Uterus (tissue), 4 donors: Measurements from ENCODE around the gene TVP23A. TPM values are rescaled to one million over a fixed set of nuclear protein-coding genes. Genes with fewer than 3 reads are reported as not detected.

Experiments
- DNase-seq, 2 donors: peaks; one replicate each; pipeline ENCODE4 v3.0.0-alpha.2; 2019 to 2020
- H3K27ac ChIP-seq, 2 donors: fragments of 200-600 bp; sonication (generic); 1 replicate in 1 of 2; 2 replicates in 1 of 2; pipeline ENCODE4 v1.5.1; 2016 to 2018
- H3K27me3 ChIP-seq, 2 donors: fragments of 200-600 bp; sonication (generic); one replicate each; pipeline ENCODE4 v1.5.1; 2018 to 2019; ENCODE audit warnings: control low read depth in 1 of 2
- H3K36me3 ChIP-seq, 2 donors: fragments of 200-600 bp; sonication (generic); one replicate each; pipeline ENCODE4 v1.5.1; 2019; ENCODE audit warnings: control low read depth in 1 of 2
- H3K4me1 ChIP-seq, 2 donors: fragments of 200-600 bp; sonication (generic); one replicate each; pipeline ENCODE4 v1.5.1; 2018 to 2019; ENCODE audit warnings: control low read depth in 1 of 2
- H3K4me3 ChIP-seq, 2 donors: fragments of 200-600 bp; sonication (generic); 1 replicate in 1 of 2; 2 replicates in 1 of 2; pipeline ENCODE4 v1.5.1; 2018 to 2019; ENCODE audit warnings: mild to moderate bottlenecking in 1 of 2
- H3K9me3 ChIP-seq, 2 donors: fragments of 200-600 bp; sonication (generic); one replicate each; pipeline ENCODE4 v1.5.1; 2019; ENCODE audit warnings: control low read depth in 1 of 2
- CTCF ChIP-seq, 4 experiments: fragments of 200-600 bp in 2 of 4; fragments of 450-650 bp in 2 of 4; sonication (generic) in 2 of 4; IDR thresholded peaks; one replicate each; pipeline ENCODE4 v1.5.1; 2016 to 2019; ENCODE audit warnings: antibody characterized with exemption in 4 of 4, mild to moderate bottlenecking in 2 of 4, moderate library complexity in 1 of 4
- POLR2A ChIP-seq, 2 donors: fragments of 450-650 bp; IDR thresholded peaks; one replicate each; pipeline ENCODE4 v1.6.1; 2016; ENCODE audit warnings: antibody characterized with exemption in 2 of 2, mild to moderate bottlenecking in 1 of 2, moderate library complexity in 1 of 2
- intact Hi-C: fragments of 100-400 bp; cut with DNase I; formaldehyde crosslinking; loops from one replicate; pipeline ENCODE4 v1.15.1; 2023; ENCODE audit warnings: low total_unique reads
- total RNA-seq, 4 donors: library from RNA; depleted of rRNA in 3 of 4; stranded (reverse); fragments of >200 nt in 3 of 4; gene quantifications; one replicate each; pipeline versions ENCODE4 v1.1.0 to v1.2.4, GENCODE V29; 2014 to 2023
- donor health status: DM: yes; HTN: yes; CAD: no.

TVP23A gene
- total RNA-seq, 4 donors from 2014 or later, result 0.29 to 8.0 (median 7.6) TPM; not detected in 1

GRCh38 chr16:10761373-10761772, 57.2 kb downstream of the TVP23A start:
- intact Hi-C loops, result no loop called here
- Histone ChIP-seq H3K27me3 (no peaks in the 10 kb centered on the region), H3K4me3 (no peak overlapping the region), H3K4me1 (no peaks in the 10 kb centered on the region), H3K9me3 (no peaks in the 10 kb centered on the region), H3K36me3 (no peaks in the 10 kb centered on the region), H3K27ac (no peak overlapping the region)
- DNase-seq, result no peak
- TF ChIP-seq CTCF (IDR thresholded peaks at IDR 0.05) (no peak), POLR2A (IDR thresholded peaks at IDR 0.05) (no peak)

GRCh38 chr16:10760858-10761257, 57.7 kb downstream of the TVP23A start:
- no peaks in the 10 kb centered on the region for H3K4me1 ChIP-seq
- H3K36me3 ChIP-seq, result no peaks in the 10 kb centered on the region
- TF ChIP-seq POLR2A (IDR thresholded peaks at IDR 0.05) (no peak), CTCF (IDR thresholded peaks at IDR 0.05) (no peak)
- no peaks in the 10 kb centered on the region for H3K27me3 ChIP-seq
- no peak overlapping the region for H3K27ac ChIP-seq
- intact Hi-C loops, result no loop called here
- H3K9me3 ChIP-seq, result no peaks in the 10 kb centered on the region
- DNase-seq, result no peak
- no peak overlapping the region for H3K4me3 ChIP-seq

GRCh38 chr16:10756574-10756973, 62.0 kb downstream of the TVP23A start:
- Histone ChIP-seq H3K36me3 (no peaks in the 10 kb centered on the region), H3K27me3 (no peaks in the 10 kb centered on the region), H3K4me1 (no peaks in the 10 kb centered on the region), H3K27ac (no peak overlapping the region), H3K9me3 (no peaks in the 10 kb centered on the region), H3K4me3 (no peak overlapping the region)
- TF ChIP-seq CTCF (IDR thresholded peaks at IDR 0.05), result no peak
- TF ChIP-seq POLR2A (IDR thresholded peaks at IDR 0.05), result no peak
- no peak for DNase-seq
- intact Hi-C loops, result no loop called here

GRCh38 chr16:10754941-10755340, 63.7 kb downstream of the TVP23A start:
- TF ChIP-seq CTCF (IDR thresholded peaks at IDR 0.05), result no peak
- no peak for TF ChIP-seq POLR2A (IDR thresholded peaks at IDR 0.05)
- Histone ChIP-seq H3K27ac (no peak overlapping the region), H3K4me1 (no peaks in the 10 kb centered on the region), H3K4me3 (no peak overlapping the region), H3K9me3 (no peaks in the 10 kb centered on the region), H3K36me3 (no peaks in the 10 kb centered on the region), H3K27me3 (no peaks in the 10 kb centered on the region)
- intact Hi-C loops, result no loop called here
- no peak for DNase-seq

GRCh38 chr16:10753670-10754069, 64.9 kb downstream of the TVP23A start:
- DNase-seq, result no peak
- TF ChIP-seq POLR2A (IDR thresholded peaks at IDR 0.05) (no peak), CTCF (IDR thresholded peaks at IDR 0.05) (no peak)

More at GRCh38 chr16:10753670-10754069, 64.9 kb downstream of the TVP23A start:
- Histone ChIP-seq H3K4me3 (no peak overlapping the region), H3K27ac (no peak overlapping the region), H3K4me1 (no peaks in the 10 kb centered on the region), H3K9me3 (no peaks in the 10 kb centered on the region), H3K27me3 (no peaks in the 10 kb centered on the region), H3K36me3 (no peaks in the 10 kb centered on the region)
- intact Hi-C loops, result no loop called here
